Skeletal muscle satellite cell (primary cell): ENCODE measurements around the gene ARID1B.

Experiments
- H3K27me3 ChIP-seq: 2 replicates; pipeline ENCODE4 v1.7.0; 2013; ENCODE audit warnings: low read length; ENCODE audit not compliant: control insufficient read depth, insufficient read depth
- H3K36me3 ChIP-seq: 2 replicates; pipeline ENCODE4 v1.7.0; 2013; ENCODE audit warnings: mild to moderate bottlenecking, control low read depth, low read length; ENCODE audit not compliant: insufficient read depth
- H3K4me1 ChIP-seq: 2 replicates; pipeline ENCODE4 v1.7.0; 2013; ENCODE audit warnings: low read length; ENCODE audit not compliant: control insufficient read depth, insufficient read depth
- H3K4me2 ChIP-seq: 2 replicates; pipeline ENCODE4 v1.7.0; 2013; ENCODE audit warnings: mild to moderate bottlenecking, low read length
- H3K4me3 ChIP-seq: 2 replicates; pipeline ENCODE4 v1.7.0; 2013; ENCODE audit warnings: low read length
- H3K9ac ChIP-seq: 2 replicates; pipeline ENCODE4 v1.7.0; 2013; ENCODE audit warnings: mild to moderate bottlenecking, low read depth, low read length, moderate library complexity
- H3K9me3 ChIP-seq: replicated peaks from 2 replicates; pipeline ENCODE4 v1.7.0; 2013; ENCODE audit warnings: mild to moderate bottlenecking, control low read depth, low read length

Gene ARID1B

GRCh38 chr6:157079277-157079676 is 302.1 kb downstream of the ARID1B start:
- Histone ChIP-seq H3K4me2 (no peak overlapping the region), H3K36me3 (no peaks in the 10 kb centered on the region), H3K27me3 (no peaks in the 10 kb centered on the region), H3K4me3 (no peak overlapping the region), H3K9ac (no peak overlapping the region), H3K4me1 (peaks cover 6% of the 10 kb centered on the region), H3K9me3 (no peaks in the 10 kb centered on the region)

GRCh38 chr6:157079771-157080170 is 302.6 kb downstream of the ARID1B start:
- Histone ChIP-seq H3K9me3 (no peaks in the 10 kb centered on the region), H3K9ac (no peak overlapping the region), H3K4me1 (peaks cover 6% of the 10 kb centered on the region), H3K4me3 (no peak overlapping the region), H3K36me3 (no peaks in the 10 kb centered on the region), H3K27me3 (no peaks in the 10 kb centered on the region), H3K4me2 (no peak overlapping the region)

GRCh38 chr6:157080986-157081391 is 303.8 kb downstream of the ARID1B start:
- Histone ChIP-seq H3K4me3 (no peak overlapping the region), H3K9me3 (no peaks in the 10 kb centered on the region)

GRCh38 chr6:157083343-157083742 is 306.2 kb downstream of the ARID1B start:
- Histone ChIP-seq H3K9me3 (no peaks in the 10 kb centered on the region), H3K27me3 (no peaks in the 10 kb centered on the region), H3K36me3 (peaks cover 6% of the 10 kb centered on the region), H3K4me1 (no peaks in the 10 kb centered on the region), H3K4me3 (no peak overlapping the region), H3K4me2 (no peak overlapping the region), H3K9ac (no peak overlapping the region)

More at GRCh38 chr6:157080986-157081391, 303.8 kb downstream of the ARID1B start:
- Histone ChIP-seq H3K9ac (no peak overlapping the region), H3K36me3 (no peaks in the 10 kb centered on the region), H3K4me2 (no peak overlapping the region), H3K27me3 (no peaks in the 10 kb centered on the region), H3K4me1 (no peaks in the 10 kb centered on the region)

- Histone ChIP-seq H3K4me2 (no peak overlapping the region), H3K36me3 (peaks cover 6% of the 10 kb centered on the region), H3K9ac (no peak overlapping the region), H3K4me1 (no peaks in the 10 kb centered on the region), H3K9me3 (no peaks in the 10 kb centered on the region), H3K27me3 (no peaks in the 10 kb centered on the region), H3K4me3 (no peak overlapping the region)
Observed at GRCh38 chr6:157086632-157087031, 309.5 kb downstream of the ARID1B start.

- H3K4me1 ChIP-seq, result no peaks in the 10 kb centered on the region
- no peak overlapping the region for H3K4me2 ChIP-seq
- H3K27me3 ChIP-seq, result no peaks in the 10 kb centered on the region
- no peak overlapping the region for H3K4me3 ChIP-seq
- peaks cover 6% of the 10 kb centered on the region for H3K36me3 ChIP-seq
- H3K9ac ChIP-seq, result no peak overlapping the region
- no peaks in the 10 kb centered on the region for H3K9me3 ChIP-seq
Observed at GRCh38 chr6:157087974-157088373, 310.8 kb downstream of the ARID1B start.

GRCh38 chr6:157088841-157089240 is 311.7 kb downstream of the ARID1B start:
- Histone ChIP-seq H3K4me2 (no peak overlapping the region), H3K9ac (no peak overlapping the region), H3K4me1 (no peaks in the 10 kb centered on the region)

GRCh38 chr6:157089258-157089657 is 312.1 kb downstream of the ARID1B start:
- peaks cover 6% of the 10 kb centered on the region for H3K36me3 ChIP-seq
- H3K4me1 ChIP-seq, result no peaks in the 10 kb centered on the region
- no peaks in the 10 kb centered on the region for H3K9me3 ChIP-seq
- H3K4me3 ChIP-seq, result no peak overlapping the region
- no peaks in the 10 kb centered on the region for H3K27me3 ChIP-seq
- no peak overlapping the region for H3K9ac ChIP-seq
- H3K4me2 ChIP-seq, result no peak overlapping the region

More at GRCh38 chr6:157088841-157089240, 311.7 kb downstream of the ARID1B start:
- H3K9me3 ChIP-seq, result no peaks in the 10 kb centered on the region
- H3K4me3 ChIP-seq, result no peak overlapping the region
- peaks cover 6% of the 10 kb centered on the region for H3K36me3 ChIP-seq
- no peaks in the 10 kb centered on the region for H3K27me3 ChIP-seq

GRCh38 chr6:157089851-157090250 is 312.7 kb downstream of the ARID1B start:
- Histone ChIP-seq H3K4me3 (no peak overlapping the region), H3K9me3 (no peaks in the 10 kb centered on the region), H3K4me2 (no peak overlapping the region)

GRCh38 chr6:157090736-157091135 is 313.6 kb downstream of the ARID1B start:
- no peak overlapping the region for H3K4me3 ChIP-seq
- no peak overlapping the region for H3K4me2 ChIP-seq
- no peaks in the 10 kb centered on the region for H3K27me3 ChIP-seq
- H3K4me1 ChIP-seq, result no peaks in the 10 kb centered on the region
- peaks cover 6% of the 10 kb centered on the region for H3K36me3 ChIP-seq
- H3K9me3 ChIP-seq, result no peaks in the 10 kb centered on the region
- no peak overlapping the region for H3K9ac ChIP-seq

More at GRCh38 chr6:157089851-157090250, 312.7 kb downstream of the ARID1B start:
- no peaks in the 10 kb centered on the region for H3K27me3 ChIP-seq
- no peaks in the 10 kb centered on the region for H3K4me1 ChIP-seq
- no peak overlapping the region for H3K9ac ChIP-seq
- H3K36me3 ChIP-seq, result peaks cover 6% of the 10 kb centered on the region

- no peaks in the 10 kb centered on the region for H3K9me3 ChIP-seq
- H3K27me3 ChIP-seq, result no peaks in the 10 kb centered on the region
- no peak overlapping the region for H3K9ac ChIP-seq
- H3K36me3 ChIP-seq, result peaks cover 6% of the 10 kb centered on the region
- H3K4me2 ChIP-seq, result no peak overlapping the region
- H3K4me1 ChIP-seq, result no peaks in the 10 kb centered on the region
- H3K4me3 ChIP-seq, result no peak overlapping the region
Observed at GRCh38 chr6:157091243-157091642, 314.1 kb downstream of the ARID1B start.

- Histone ChIP-seq H3K36me3 (peaks cover 6% of the 10 kb centered on the region), H3K9me3 (no peaks in the 10 kb centered on the region), H3K9ac (no peak overlapping the region), H3K4me2 (no peak overlapping the region), H3K4me3 (no peak overlapping the region), H3K27me3 (no peaks in the 10 kb centered on the region), H3K4me1 (no peaks in the 10 kb centered on the region)
Observed at GRCh38 chr6:157091856-157092460, 314.8 kb downstream of the ARID1B start.
